SK-N-SH (cell line): Measurements from ENCODE around the gene KLB. TPM values are rescaled to one million over a fixed set of nuclear protein-coding genes. Genes with fewer than 3 reads are reported as not detected.

Source experiments
- CTCF ChIA-PET: fragments of 300-600, 350-600 bp; formaldehyde crosslinking; extraction: SDS; loops from one replicate; lab custom pipeline; 2021; lab: Yijun Ruan, JAX
- POLR2A ChIA-PET: fragments of 350-600 bp; sonication (Branson Sonifier 250); formaldehyde crosslinking; extraction: SDS; loops from one replicate; lab custom pipeline; 2020; ENCODE audit warnings: antibody characterized with exemption, inconsistent platforms; lab: Yijun Ruan, JAX
- DNase-seq: peaks from one replicate; pipeline ENCODE4 v3.0.0; 2012
- H2AFZ ChIP-seq: fragments of 200-600 bp; sonication (generic); 2 replicates; pipeline ENCODE4 v1.8.1; 2016; ENCODE audit warnings: antibody characterized with exemption, mild to moderate bottlenecking, low read depth
- H3F3A ChIP-seq: fragments of 200-600 bp; sonication (generic); replicated peaks from 2 replicates; pipeline ENCODE3; 2016; ENCODE audit warnings: antibody characterized with exemption, mild to moderate bottlenecking; ENCODE audit not compliant: insufficient read depth
- H3K27ac ChIP-seq, 2 experiments: fragments of 200-500 bp in 1 of 2; fragments of 200-600 bp in 1 of 2; sonication (Bioruptor generic) in 1 of 2; sonication (generic), shearing (Covaris generic) in 1 of 2; 2 replicates each; pipeline versions ENCODE4 v1.5.1 to v1.6.1; 2014 to 2016; ENCODE audit warnings: low read depth in 2 of 2, inconsistent platforms in 1 of 2, low read length in 1 of 2, mild to moderate bottlenecking in 1 of 2, mixed read lengths in 1 of 2
- H3K27me3 ChIP-seq: fragments of 200-600 bp; sonication (generic), shearing (Covaris generic); 2 replicates; pipeline ENCODE4 v1.6.1; 2016; ENCODE audit warnings: mixed run types; ENCODE audit not compliant: insufficient read depth
- H3K36me3 ChIP-seq, 2 experiments: fragments of 200-500 bp in 1 of 2; fragments of 200-600 bp in 1 of 2; sonication (Bioruptor generic) in 1 of 2; sonication (generic) in 1 of 2; replicated peaks in 1 of 2; 2 replicates each; pipeline versions ENCODE3 to v1.5.1; 2014 to 2016; ENCODE audit warnings: low read length in 1 of 2, mild to moderate bottlenecking in 1 of 2; ENCODE audit not compliant: insufficient read depth in 2 of 2, control insufficient read depth in 1 of 2
- H3K4me1 ChIP-seq, 2 experiments: fragments of 200-500 bp in 1 of 2; fragments of 200-600 bp in 1 of 2; sonication (Bioruptor generic) in 1 of 2; sonication (generic), shearing (Covaris generic) in 1 of 2; 2 replicates each; pipeline versions ENCODE4 v1.5.1 to v1.6.1; 2014 to 2016; ENCODE audit warnings: low read depth in 1 of 2, low read length in 1 of 2, mixed run types in 1 of 2; ENCODE audit not compliant: insufficient read depth in 2 of 2, control insufficient read depth in 1 of 2
- H3K4me2 ChIP-seq: fragments of 200-600 bp; sonication (generic), shearing (Covaris generic); 2 replicates; pipeline ENCODE4 v1.6.1; 2017; ENCODE audit warnings: mixed run types
- H3K4me3 ChIP-seq, 2 experiments: fragments of 200-500 bp in 1 of 2; fragments of 200-600 bp in 1 of 2; sonication (Bioruptor generic) in 1 of 2; sonication (generic), shearing (Covaris generic) in 1 of 2; 2 replicates each; pipeline versions ENCODE4 v1.5.1 to v1.8.1; 2014 to 2016; ENCODE audit warnings: low read depth in 2 of 2, inconsistent platforms in 1 of 2, low read length in 1 of 2, mild to moderate bottlenecking in 1 of 2, mixed read lengths in 1 of 2, moderate library complexity in 1 of 2
- H3K79me2 ChIP-seq: fragments of 200-600 bp; sonication (generic); 2 replicates; pipeline ENCODE4 v1.8.1; 2017; ENCODE audit warnings: mild to moderate bottlenecking; ENCODE audit not compliant: insufficient read depth
- H3K9ac ChIP-seq: fragments of 200-600 bp; sonication (generic); 2 replicates; pipeline ENCODE4 v1.6.1; 2017; ENCODE audit warnings: mixed run types
- H3K9me2 ChIP-seq: fragments of 200-600 bp; sonication (generic); 2 replicates; pipeline ENCODE4 v1.6.1; 2017; ENCODE audit warnings: mixed run types
- H3K9me3 ChIP-seq: fragments of 200-600 bp; sonication (generic); 2 replicates; pipeline ENCODE4 v1.6.1; 2017; ENCODE audit warnings: mixed run types, mild to moderate bottlenecking, moderate library complexity
- H4K20me1 ChIP-seq: fragments of 200-600 bp; sonication (generic); 2 replicates; pipeline ENCODE4 v1.6.1; 2017; ENCODE audit warnings: mild to moderate bottlenecking, mixed run types; ENCODE audit not compliant: insufficient read depth
- CHD2 ChIP-seq: fragments of 150-350 bp; IDR thresholded peaks from 2 replicates; pipeline ENCODE4 v1.6.1; 2018; ENCODE audit warnings: low read length; ENCODE audit not compliant: partially characterized antibody
- FOSL2 ChIP-seq: IDR thresholded peaks from 2 replicates; pipeline ENCODE4 v1.4.0; 2012; ENCODE audit warnings: low read depth, mild to moderate bottlenecking, moderate library complexity, borderline replicate concordance
- MEF2A ChIP-seq: IDR thresholded peaks from 2 replicates; pipeline ENCODE4 v1.4.0; 2012; ENCODE audit warnings: low read depth, borderline replicate concordance
- MXI1 ChIP-seq: IDR thresholded peaks from 2 replicates; pipeline ENCODE4 v1.6.1; 2012; ENCODE audit warnings: mild to moderate bottlenecking, low read depth, low read length, improper control_type of control experiment
- NFIC ChIP-seq: IDR thresholded peaks from 2 replicates; pipeline ENCODE4 v1.4.0; 2012; ENCODE audit warnings: borderline replicate concordance
- NRF1 ChIP-seq: IDR thresholded peaks from 2 replicates; pipeline ENCODE4 v1.6.1; 2012; ENCODE audit warnings: low read depth, mild to moderate bottlenecking, low read length
- POLR2AphosphoS5 ChIP-seq: IDR thresholded peaks from 2 replicates; pipeline ENCODE4 v1.6.1; 2012; ENCODE audit warnings: low read depth, low read length
- RAD21 ChIP-seq: IDR thresholded peaks from 2 replicates; pipeline ENCODE4 v1.6.1; 2012; ENCODE audit warnings: mild to moderate bottlenecking, low read length
- RFX5 ChIP-seq: IDR thresholded peaks from 2 replicates; pipeline ENCODE4 v1.6.1; 2012; ENCODE audit warnings: mild to moderate bottlenecking, improper control_type of control experiment, low read length
- SIN3A ChIP-seq: IDR thresholded peaks from 2 replicates; pipeline ENCODE4 v1.6.1; 2012; ENCODE audit warnings: low read depth, mild to moderate bottlenecking, low read length, moderate library complexity, borderline replicate concordance
- SMC3 ChIP-seq: IDR thresholded peaks from 2 replicates; pipeline ENCODE4 v1.6.1; 2012; ENCODE audit warnings: low read depth, low read length, improper control_type of control experiment
- TAF1 ChIP-seq: IDR thresholded peaks from 2 replicates; pipeline ENCODE4 v1.6.1; 2012; ENCODE audit warnings: low read depth, mild to moderate bottlenecking, low read length, moderate library complexity, borderline replicate concordance
- YY1 ChIP-seq: IDR thresholded peaks from 2 replicates; pipeline ENCODE4 v1.4.0; 2012; ENCODE audit warnings: low read depth, mild to moderate bottlenecking
- WGBS: methylation state at CpG from one replicate; pipeline ENCODE4 v1.1.6; 2017; ENCODE audit warnings: low lambda C conversion rate; 5-methylcytosine and 5-hydroxymethylcytosine counted together
- polyA plus RNA-seq, 3 experiments: library from polyadenylated mRNA; depleted of rRNA; stranded (reverse); fragments of >200 nt; gene quantifications; 2 replicates each; pipeline ENCODE4 v1.2.3, GENCODE V29; 2012
- TF ChIP-seq, protein P1 (sequence below): IDR thresholded peaks from 2 replicates; pipeline ENCODE4 v1.6.1; 2012; ENCODE audit warnings: mild to moderate bottlenecking, low read depth, low read length, moderate library complexity
- TF ChIP-seq, protein P2 (sequence below): IDR thresholded peaks from 2 replicates; pipeline ENCODE4 v1.4.0; 2012; ENCODE audit warnings: low read depth, borderline replicate concordance
- TF ChIP-seq, protein P3 (sequence below): IDR thresholded peaks from 2 replicates; pipeline ENCODE4 v1.4.0; 2012; ENCODE audit warnings: low read depth, borderline replicate concordance

The KLB gene
- polyA plus RNA-seq, 1 of the 3 experiments (the other 2 are of a cell fraction) = not detected

GRCh38 chr4:39470402-39470801 is 63.7 kb downstream of the KLB start:
- H3F3A ChIP-seq = peaks cover 9% of the 10 kb centered on the region
- no peaks in the 10 kb centered on the region for H3K79me2 ChIP-seq
- H3K27ac ChIP-seq = no peak overlapping the region
- H3K9me3 ChIP-seq = no peaks in the 10 kb centered on the region
- no peak overlapping the region for H2AFZ ChIP-seq
- H3K9me2 ChIP-seq = no peaks in the 10 kb centered on the region
- POLR2A ChIA-PET = interaction anchor here (2.1 kb wide), 1 partner anchor 57 kb away, joined by 12 read pairs; the partner anchor contains the start of gene UGDH
- no peak overlapping the region for H3K4me2 ChIP-seq
- H3K9ac ChIP-seq = no peak overlapping the region
- H3K36me3 ChIP-seq = peaks cover 21 to 38% of the 10 kb centered on the region in 2 experiments
- CTCF ChIA-PET = interaction anchor here (1.0 to 2.2 kb wide), 8 partner anchors 10 to 508 kb away, joined by 3 to 16 read pairs (median 6); partner anchors contain the start of genes PDS5A and UGDH
- H3K27me3 ChIP-seq = no peaks in the 10 kb centered on the region
- no peaks in the 10 kb centered on the region for H4K20me1 ChIP-seq
- WGBS = 92% methylated on average over 1 of the region's 1 CpG
- no peak overlapping the region for H3K4me3 ChIP-seq
- TF ChIP-seq TAF1 (no peak), FOSL2 (no peak), CHD2 (no peak), NFIC (no peak), SIN3A (no peak)
- TF ChIP-seq, protein P1, sequence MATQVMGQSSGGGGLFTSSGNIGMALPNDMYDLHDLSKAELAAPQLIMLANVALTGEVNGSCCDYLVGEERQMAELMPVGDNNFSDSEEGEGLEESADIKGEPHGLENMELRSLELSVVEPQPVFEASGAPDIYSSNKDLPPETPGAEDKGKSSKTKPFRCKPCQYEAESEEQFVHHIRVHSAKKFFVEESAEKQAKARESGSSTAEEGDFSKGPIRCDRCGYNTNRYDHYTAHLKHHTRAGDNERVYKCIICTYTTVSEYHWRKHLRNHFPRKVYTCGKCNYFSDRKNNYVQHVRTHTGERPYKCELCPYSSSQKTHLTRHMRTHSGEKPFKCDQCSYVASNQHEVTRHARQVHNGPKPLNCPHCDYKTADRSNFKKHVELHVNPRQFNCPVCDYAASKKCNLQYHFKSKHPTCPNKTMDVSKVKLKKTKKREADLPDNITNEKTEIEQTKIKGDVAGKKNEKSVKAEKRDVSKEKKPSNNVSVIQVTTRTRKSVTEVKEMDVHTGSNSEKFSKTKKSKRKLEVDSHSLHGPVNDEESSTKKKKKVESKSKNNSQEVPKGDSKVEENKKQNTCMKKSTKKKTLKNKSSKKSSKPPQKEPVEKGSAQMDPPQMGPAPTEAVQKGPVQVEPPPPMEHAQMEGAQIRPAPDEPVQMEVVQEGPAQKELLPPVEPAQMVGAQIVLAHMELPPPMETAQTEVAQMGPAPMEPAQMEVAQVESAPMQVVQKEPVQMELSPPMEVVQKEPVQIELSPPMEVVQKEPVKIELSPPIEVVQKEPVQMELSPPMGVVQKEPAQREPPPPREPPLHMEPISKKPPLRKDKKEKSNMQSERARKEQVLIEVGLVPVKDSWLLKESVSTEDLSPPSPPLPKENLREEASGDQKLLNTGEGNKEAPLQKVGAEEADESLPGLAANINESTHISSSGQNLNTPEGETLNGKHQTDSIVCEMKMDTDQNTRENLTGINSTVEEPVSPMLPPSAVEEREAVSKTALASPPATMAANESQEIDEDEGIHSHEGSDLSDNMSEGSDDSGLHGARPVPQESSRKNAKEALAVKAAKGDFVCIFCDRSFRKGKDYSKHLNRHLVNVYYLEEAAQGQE = no peak
- H3K4me1 ChIP-seq = peaks cover 0 to 4% of the 10 kb centered on the region in 2 experiments; a peak in 1 of 4 replicates
- DNase-seq = no peak

- ChIA-PET POLR2A (no interaction called here), CTCF (interaction anchor here (1.4 kb wide), 1 partner anchor 223 kb away, joined by 3 read pairs; no protein-coding TSS in a partner anchor)
- H4K20me1 ChIP-seq = no peaks in the 10 kb centered on the region
- peaks cover 11% of the 10 kb centered on the region for H3F3A ChIP-seq
- H3K79me2 ChIP-seq = no peaks in the 10 kb centered on the region
- H3K9me2 ChIP-seq = no peaks in the 10 kb centered on the region
- H2AFZ ChIP-seq = no peak overlapping the region
- no peaks in the 10 kb centered on the region for H3K9me3 ChIP-seq
- WGBS = 97% methylated on average over 3 of the region's 3 CpGs
- H3K27me3 ChIP-seq = no peaks in the 10 kb centered on the region
- no peak overlapping the region for H3K4me2 ChIP-seq
- H3K9ac ChIP-seq = no peak overlapping the region
- no peak for DNase-seq
- no peak for TF ChIP-seq SMC3
- TF ChIP-seq, protein P2, sequence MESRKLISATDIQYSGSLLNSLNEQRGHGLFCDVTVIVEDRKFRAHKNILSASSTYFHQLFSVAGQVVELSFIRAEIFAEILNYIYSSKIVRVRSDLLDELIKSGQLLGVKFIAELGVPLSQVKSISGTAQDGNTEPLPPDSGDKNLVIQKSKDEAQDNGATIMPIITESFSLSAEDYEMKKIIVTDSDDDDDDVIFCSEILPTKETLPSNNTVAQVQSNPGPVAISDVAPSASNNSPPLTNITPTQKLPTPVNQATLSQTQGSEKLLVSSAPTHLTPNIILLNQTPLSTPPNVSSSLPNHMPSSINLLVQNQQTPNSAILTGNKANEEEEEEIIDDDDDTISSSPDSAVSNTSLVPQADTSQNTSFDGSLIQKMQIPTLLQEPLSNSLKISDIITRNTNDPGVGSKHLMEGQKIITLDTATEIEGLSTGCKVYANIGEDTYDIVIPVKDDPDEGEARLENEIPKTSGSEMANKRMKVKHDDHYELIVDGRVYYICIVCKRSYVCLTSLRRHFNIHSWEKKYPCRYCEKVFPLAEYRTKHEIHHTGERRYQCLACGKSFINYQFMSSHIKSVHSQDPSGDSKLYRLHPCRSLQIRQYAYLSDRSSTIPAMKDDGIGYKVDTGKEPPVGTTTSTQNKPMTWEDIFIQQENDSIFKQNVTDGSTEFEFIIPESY = no peak
- no peak for TF ChIP-seq NFIC
- TF ChIP-seq, protein P3, sequence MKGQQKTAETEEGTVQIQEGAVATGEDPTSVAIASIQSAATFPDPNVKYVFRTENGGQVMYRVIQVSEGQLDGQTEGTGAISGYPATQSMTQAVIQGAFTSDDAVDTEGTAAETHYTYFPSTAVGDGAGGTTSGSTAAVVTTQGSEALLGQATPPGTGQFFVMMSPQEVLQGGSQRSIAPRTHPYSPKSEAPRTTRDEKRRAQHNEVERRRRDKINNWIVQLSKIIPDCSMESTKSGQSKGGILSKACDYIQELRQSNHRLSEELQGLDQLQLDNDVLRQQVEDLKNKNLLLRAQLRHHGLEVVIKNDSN = no peak
- TF ChIP-seq YY1 = no peak
- TF ChIP-seq MXI1 = no peak
- TF ChIP-seq CHD2 = no peak
- TF ChIP-seq RFX5 = no peak
- TF ChIP-seq POLR2AphosphoS5 = no peak
- no peak for TF ChIP-seq NRF1
- TF ChIP-seq RAD21 = no peak
- TF ChIP-seq MEF2A = no peak
- TF ChIP-seq SIN3A = no peak
- no peaks in the 10 kb centered on the region; a peak in 1 of 4 replicates for H3K4me1 ChIP-seq
- H3K27ac ChIP-seq = no peak overlapping the region
- H3K36me3 ChIP-seq = peaks cover 19 to 31% of the 10 kb centered on the region in 2 experiments
- no peak overlapping the region for H3K4me3 ChIP-seq
Measured at GRCh38 chr4:39472396-39472795, 65.7 kb downstream of the KLB start.
